HG03354 (cell line): ENCODE data around the gene TRPM1.

Experiments used
- ATAC-seq: cut with Tn5 transposase; IDR thresholded peaks from one replicate; pipeline ENCODE4 v1.9.1; 2021; ENCODE audit warnings: mild to moderate bottlenecking; ENCODE audit not compliant: unreplicated experiment, poor library complexity, severe bottlenecking

Gene TRPM1

DNA sequence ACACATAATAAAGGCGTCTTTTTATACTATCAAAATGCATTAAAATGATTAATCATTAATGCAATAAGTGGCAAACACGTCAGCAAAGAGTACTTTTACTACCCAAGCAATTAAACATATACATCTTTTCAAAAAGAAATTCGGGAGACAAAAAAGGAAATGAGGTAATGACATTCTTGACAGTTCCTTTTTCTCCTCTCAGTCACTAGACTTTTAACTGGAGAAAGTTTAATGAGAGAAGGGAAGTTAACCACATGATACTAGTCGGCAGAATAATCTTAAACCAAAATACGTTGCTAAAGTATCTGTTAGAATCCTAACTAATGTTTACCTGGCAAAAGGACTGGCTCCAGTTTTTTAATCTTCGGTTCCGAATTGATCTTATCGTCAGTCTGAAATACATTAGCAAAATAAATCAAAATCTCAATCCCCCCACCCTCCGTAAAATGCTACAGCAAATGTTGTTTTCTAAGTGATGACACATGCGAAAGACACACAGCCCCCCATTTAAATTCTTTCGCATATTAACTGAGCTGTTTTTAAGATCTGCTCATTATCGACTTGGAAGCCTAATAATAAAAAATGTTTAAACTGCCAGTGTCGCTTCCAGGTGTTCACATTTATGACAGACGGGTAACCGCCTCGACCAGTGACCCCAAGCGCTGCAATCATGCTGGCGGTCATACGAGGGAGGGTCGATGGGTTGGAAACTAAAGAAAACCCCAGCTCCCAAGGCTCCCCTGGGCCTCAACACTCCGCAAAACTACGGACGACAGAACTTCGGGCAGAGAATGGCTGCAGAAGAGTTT is 110.9 kb downstream of the TRPM1 start:
- no peak for ATAC-seq

- no peak for ATAC-seq
Measured at GRCh38 chr15:30990036-30990435, 111.5 kb downstream of the TRPM1 start.

- no peak for ATAC-seq
Measured at GRCh38 chr15:30985081-30985531, 116.4 kb downstream of the TRPM1 start.

DNA sequence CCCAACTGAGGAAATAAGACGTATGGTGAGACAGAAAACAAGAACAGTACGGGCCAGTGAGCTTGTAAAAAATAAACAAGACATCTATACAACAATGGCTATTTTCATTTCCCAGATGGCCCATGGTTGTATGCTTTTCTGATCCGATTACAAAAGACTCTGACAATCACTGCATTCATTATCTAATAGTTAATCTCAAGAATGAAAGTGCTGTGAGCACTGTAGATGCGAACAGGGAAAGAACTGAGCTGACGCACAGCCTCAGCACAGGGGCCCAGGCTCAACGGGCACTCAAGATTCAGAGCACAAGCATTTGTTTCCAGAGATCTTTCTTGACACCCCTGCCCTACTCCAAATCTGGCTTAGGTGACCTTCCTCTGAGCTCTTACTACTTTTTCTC is 117.0 kb downstream of the TRPM1 start:
- ATAC-seq = peak; percentile 59

DNA sequence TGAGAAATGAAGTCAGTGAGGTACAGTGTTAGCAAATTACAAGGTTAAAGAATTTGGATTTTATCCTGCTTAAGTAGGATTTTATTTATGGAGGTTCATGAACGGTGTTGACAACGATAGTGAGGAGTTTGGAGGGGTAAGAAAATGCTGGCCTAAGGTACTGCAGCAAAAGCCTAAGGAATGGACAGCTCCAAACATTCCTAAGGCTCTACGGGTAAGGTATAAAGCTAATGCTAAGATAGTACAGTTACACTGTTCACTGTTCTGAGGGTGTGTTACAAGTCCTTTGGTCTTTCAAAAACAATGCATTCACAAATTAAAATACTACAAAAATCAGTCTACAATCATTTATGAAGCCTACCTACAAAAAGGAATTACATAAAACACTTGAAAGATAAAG is 117.4 kb downstream of the TRPM1 start:
- no peak for ATAC-seq

DNA sequence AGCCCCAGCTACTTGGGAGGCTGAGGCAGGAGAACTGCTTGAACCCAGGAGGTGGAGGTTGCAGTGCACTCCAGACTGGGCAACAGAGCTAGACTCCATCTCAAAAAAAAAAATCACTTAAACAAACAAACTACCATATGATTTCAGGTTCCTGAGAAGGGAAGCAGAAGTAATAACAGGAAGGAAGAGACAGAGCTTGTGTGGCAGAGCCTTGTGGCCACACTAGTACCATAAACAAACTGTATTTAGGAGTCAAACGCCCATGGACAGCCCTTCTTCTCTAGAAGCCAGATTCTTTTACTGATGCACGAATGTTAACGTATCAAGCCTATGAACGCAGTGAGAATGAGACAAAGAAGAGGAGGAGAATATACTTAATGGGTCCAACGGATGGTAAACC is 122.1 kb downstream of the TRPM1 start:
- no peak for ATAC-seq

DNA sequence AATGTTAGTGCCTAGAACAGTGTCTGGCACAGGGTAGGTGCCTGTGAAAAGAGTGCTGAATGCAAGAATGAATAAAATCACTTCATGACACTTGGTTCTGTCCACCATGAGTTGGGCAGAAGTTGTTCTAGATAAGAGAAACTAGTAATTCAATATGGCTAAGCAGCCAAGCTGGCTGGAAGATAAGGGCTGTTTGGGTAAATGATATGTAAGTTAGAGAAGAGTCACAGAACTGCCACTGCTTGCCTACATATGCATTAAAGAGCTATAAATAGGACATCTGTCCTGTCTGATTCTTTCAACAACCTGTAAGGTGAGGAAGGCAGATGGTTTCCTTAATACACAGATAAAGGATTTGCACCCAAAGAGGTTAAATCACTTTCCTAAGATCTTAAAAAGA is 123.2 kb downstream of the TRPM1 start:
- ATAC-seq = no peak

DNA sequence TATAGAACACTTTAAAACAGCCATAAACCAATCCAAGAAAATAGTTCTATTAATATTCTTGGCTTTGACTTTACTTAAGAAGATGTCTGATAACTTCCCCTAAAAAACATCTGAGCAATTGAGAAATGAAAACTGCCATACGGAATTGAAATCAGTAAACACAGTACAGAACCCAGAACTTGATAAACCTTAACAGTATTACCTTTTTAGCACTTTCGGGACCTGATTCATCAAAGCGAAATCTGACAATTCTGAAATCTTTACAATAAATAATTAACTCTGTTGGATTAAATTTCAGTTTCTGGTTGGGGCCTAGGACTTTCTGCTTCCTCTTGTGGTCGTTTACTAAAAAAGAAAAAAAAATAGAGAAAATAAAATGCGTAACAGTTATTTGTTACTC is 127.4 kb downstream of the TRPM1 start:
- ATAC-seq = peak; percentile 63

- ATAC-seq = no peak
Measured at GRCh38 chr15:30973379-30973778, 128.1 kb downstream of the TRPM1 start.

DNA sequence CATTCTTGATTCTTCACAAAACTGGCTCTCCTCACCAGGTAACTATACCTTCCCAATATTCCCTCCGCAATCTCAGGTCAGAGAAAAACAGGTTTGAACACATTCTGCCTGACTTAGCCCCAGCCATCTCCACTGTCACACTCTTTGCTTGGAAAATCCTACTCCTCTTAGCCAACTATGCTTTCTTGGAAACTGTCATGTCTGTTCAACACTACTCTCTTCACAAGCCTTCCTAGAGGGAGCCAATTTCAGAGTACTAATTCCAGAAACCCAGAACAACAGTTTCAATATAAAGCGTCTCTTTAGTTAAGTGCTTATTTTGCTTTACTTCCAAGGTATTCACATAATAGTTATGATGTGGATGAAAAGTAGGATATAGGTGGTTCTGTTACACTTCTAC is 131.8 kb downstream of the TRPM1 start:
- ATAC-seq = no peak

- no peak for ATAC-seq
Measured at GRCh38 chr15:30963681-30964080, 137.8 kb downstream of the TRPM1 start.

DNA sequence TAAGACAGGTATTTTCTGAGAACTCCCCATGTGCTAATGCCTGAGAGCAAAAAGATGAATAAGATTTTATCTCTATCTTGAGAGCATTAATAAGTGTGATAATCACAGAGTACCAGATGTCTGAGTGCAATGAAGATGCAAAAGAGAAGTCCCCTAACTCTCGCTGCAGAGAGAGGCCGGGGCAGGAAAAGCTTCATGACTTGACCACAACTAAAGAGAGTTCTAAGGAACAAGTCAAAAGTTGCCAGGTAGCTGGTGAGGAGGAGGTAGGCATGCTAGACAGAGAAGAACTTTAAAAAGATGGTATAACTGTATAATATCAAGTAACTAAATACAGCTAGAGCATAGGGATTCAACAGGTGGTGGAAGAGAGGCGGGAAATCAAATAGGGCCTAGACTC is 138.9 kb downstream of the TRPM1 start:
- ATAC-seq = no peak

DNA sequence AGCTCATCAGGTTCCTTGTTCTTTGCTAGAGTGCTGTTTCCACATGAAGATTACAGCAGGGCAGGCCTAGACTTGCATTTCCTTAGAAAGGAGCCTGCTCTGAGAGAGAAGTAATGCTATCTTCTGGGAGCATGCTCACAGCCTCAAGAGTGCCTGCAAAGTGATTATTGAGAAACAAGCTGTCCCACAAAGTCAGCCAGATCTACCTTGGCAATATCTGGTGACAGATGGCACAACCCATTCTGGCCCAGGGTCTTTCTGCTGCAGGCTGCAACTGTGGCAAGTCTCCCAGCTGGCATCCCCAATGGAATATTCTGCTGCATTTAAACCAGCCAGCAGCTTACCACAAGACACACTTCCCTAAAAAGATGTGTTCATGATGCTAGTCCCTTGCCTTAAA is 139.4 kb downstream of the TRPM1 start:
- no peak for ATAC-seq

- ATAC-seq = no peak
Measured at GRCh38 chr15:30958219-30958618, 143.3 kb downstream of the TRPM1 start.

GRCh38 chr15:30956216-30957124 is 145.1 kb downstream of the TRPM1 start:
- ATAC-seq = no peak

GRCh38 chr15:30954674-30955073 is 146.9 kb downstream of the TRPM1 start:
- no peak for ATAC-seq

GRCh38 chr15:30953731-30954378 is 147.7 kb downstream of the TRPM1 start:
- ATAC-seq = no peak

DNA sequence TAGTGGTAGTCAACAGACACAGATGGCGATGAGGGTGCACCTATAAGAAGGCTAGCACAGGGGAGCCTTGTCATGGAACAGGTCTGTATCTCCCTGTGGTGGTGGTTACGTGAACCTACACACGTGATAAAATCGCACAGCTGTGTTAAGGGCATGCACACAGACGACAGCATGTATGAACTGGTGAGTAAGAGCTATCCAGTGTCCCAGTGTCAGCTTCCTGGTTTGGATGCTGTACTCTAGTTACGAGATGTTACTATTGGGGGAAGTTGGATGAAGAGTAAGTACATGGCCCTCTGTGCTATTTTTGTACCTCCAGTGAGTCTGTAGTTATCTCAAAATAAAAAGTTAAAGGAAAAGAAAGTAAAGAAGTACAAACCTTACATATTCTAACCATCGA is 148.3 kb downstream of the TRPM1 start:
- ATAC-seq = no peak
